Gastroesophageal sphincter (tissue), 4 donors: ENCODE data around the gene PNPLA1. TPM values are rescaled to one million over a fixed set of nuclear protein-coding genes. Genes with fewer than 3 reads are reported as not detected.

ENCODE experiments used
- ATAC-seq: fragments of 150-250 bp; one replicate; pipeline ENCODE4 v1.9.1; 2016; ENCODE audit warnings: mild to moderate bottlenecking, moderate library complexity
- H3K27ac ChIP-seq, 4 donors: fragments of 200-600 bp; sonication (generic) in 3 of 4; 1 replicate in 3 of 4; 2 replicates in 1 of 4; pipeline ENCODE4 v1.5.1; 2016 to 2019
- H3K27me3 ChIP-seq: fragments of 200-600 bp; sonication (generic); one replicate; pipeline ENCODE4 v1.5.1; 2019
- H3K36me3 ChIP-seq, 2 donors: fragments of 200-600 bp; sonication (generic); one replicate each; pipeline ENCODE4 v1.5.1; 2019; ENCODE audit warnings: control low read depth in 1 of 2
- H3K4me1 ChIP-seq, 3 donors: fragments of 200-600 bp; sonication (generic); 1 replicate in 2 of 3; 2 replicates in 1 of 3; pipeline ENCODE4 v1.5.1; 2016 to 2019; ENCODE audit warnings: control low read depth in 2 of 3
- H3K4me3 ChIP-seq, 2 donors: fragments of 200-600 bp; sonication (generic); one replicate each; pipeline ENCODE4 v1.5.1; 2019; ENCODE audit warnings: mild to moderate bottlenecking in 1 of 2, moderate library complexity in 1 of 2
- H3K9me3 ChIP-seq, 3 donors: fragments of 200-600 bp; sonication (generic); one replicate each; pipeline ENCODE4 v1.5.1; 2017 to 2019; ENCODE audit warnings: control low read depth in 2 of 3
- CTCF ChIP-seq, 4 experiments: fragments of 200-600 bp in 2 of 4; fragments of 450-650 bp in 2 of 4; sonication (generic) in 1 of 4; IDR thresholded peaks; one replicate each; pipeline ENCODE4 v1.5.1; 2017 to 2019; ENCODE audit warnings: antibody characterized with exemption in 4 of 4, mild to moderate bottlenecking in 2 of 4, moderate library complexity in 2 of 4
- EP300 ChIP-seq: sonication (generic); formaldehyde crosslinking; IDR thresholded peaks from one replicate; pipeline ENCODE4 v1.6.1; 2017; ENCODE audit warnings: antibody characterized with exemption, mild to moderate bottlenecking
- POLR2A ChIP-seq, 2 donors: fragments of 450-650 bp; IDR thresholded peaks; one replicate each; pipeline ENCODE4 v1.6.1; 2017; ENCODE audit warnings: antibody characterized with exemption in 2 of 2, mild to moderate bottlenecking in 2 of 2, moderate library complexity in 1 of 2
- POLR2AphosphoS5 ChIP-seq: sonication (generic); formaldehyde crosslinking; IDR thresholded peaks from one replicate; pipeline ENCODE4 v1.6.1; 2017; ENCODE audit warnings: antibody characterized with exemption
- WGBS, 2 donors: methylation state at CpG; one replicate each; pipeline ENCODE4 v1.1.5; 2018; ENCODE audit warnings: low coverage in 1 of 2; 5-methylcytosine and 5-hydroxymethylcytosine counted together
- total RNA-seq, 4 donors: library from RNA; depleted of rRNA; stranded (reverse); fragments of >200 nt; gene quantifications; one replicate each; pipeline ENCODE4 v1.1.0, GENCODE V29; 2016

PNPLA1 gene
- total RNA-seq, 4 donors from 2014 or later: not detected

- 74 to 90% methylated on average over 7 of the region's 8 CpGs for WGBS, 2 donors
- Histone ChIP-seq H3K4me3 (no peak overlapping the region), H3K4me1 (peaks cover 0 to 5% (median 0%) of the 10 kb centered on the region in 3 donors), H3K27ac (no peak overlapping the region), H3K36me3 (no peaks in the 10 kb centered on the region), H3K27me3 (peaks cover 4% of the 10 kb centered on the region), H3K9me3 (no peaks in the 10 kb centered on the region)
- no peak for ATAC-seq
- TF ChIP-seq CTCF (IDR thresholded peaks at IDR 0.05) (no peak), EP300 (no peak), POLR2AphosphoS5 (no peak)
Observed at GRCh38 chr6:36352477-36353157, 82.8 kb downstream of the PNPLA1 start.

- no peaks in the 10 kb centered on the region for H3K9me3 ChIP-seq
- no peak for ATAC-seq
- H3K36me3 ChIP-seq: no peaks in the 10 kb centered on the region
- 61 to 65% methylated on average over 4 of the region's 4 CpGs for WGBS, 2 donors
- no peak overlapping the region for H3K4me3 ChIP-seq
- H3K27ac ChIP-seq: no peak overlapping the region
- TF ChIP-seq POLR2A (IDR thresholded peaks at IDR 0.05) (no peak), POLR2AphosphoS5 (no peak), EP300 (no peak), CTCF (IDR thresholded peaks at IDR 0.05) (no peak)
- H3K4me1 ChIP-seq: peaks cover 0 to 9% (median 0%) of the 10 kb centered on the region in 3 donors
- peaks cover 4% of the 10 kb centered on the region for H3K27me3 ChIP-seq
Observed at GRCh38 chr6:36353411-36353915, 83.6 kb downstream of the PNPLA1 start.

GRCh38 chr6:36355819-36356218 lies 86.0 kb downstream of the PNPLA1 start:
- Histone ChIP-seq H3K9me3 (no peaks in the 10 kb centered on the region), H3K36me3 (no peaks in the 10 kb centered on the region), H3K27ac (no peak overlapping the region), H3K4me3 (no peak overlapping the region), H3K27me3 (peaks cover 4% of the 10 kb centered on the region), H3K4me1 (peaks cover 0 to 27% (median 0%) of the 10 kb centered on the region in 3 donors)
- ATAC-seq: no peak
- TF ChIP-seq CTCF (IDR thresholded peaks at IDR 0.05) (no peak), EP300 (no peak), POLR2A (IDR thresholded peaks at IDR 0.05) (no peak), POLR2AphosphoS5 (no peak)
- WGBS, 2 donors: 70 to 95% methylated on average over 3 to 4 of the region's 4 CpGs

GRCh38 chr6:36357872-36358225 lies 88.0 kb downstream of the PNPLA1 start:
- H3K36me3 ChIP-seq: no peaks in the 10 kb centered on the region
- no peak for ATAC-seq
- no peaks in the 10 kb centered on the region for H3K9me3 ChIP-seq
- peaks cover 4% of the 10 kb centered on the region for H3K27me3 ChIP-seq
- TF ChIP-seq CTCF (IDR thresholded peaks at IDR 0.05) (no peak), EP300 (no peak), POLR2AphosphoS5 (no peak), POLR2A (IDR thresholded peaks at IDR 0.05) (no peak)
- peaks cover 0 to 23% (median 0%) of the 10 kb centered on the region in 3 donors for H3K4me1 ChIP-seq
- H3K4me3 ChIP-seq: no peak overlapping the region
- WGBS, 2 donors: 75 to 87% methylated on average over 2 to 3 of the region's 3 CpGs
- H3K27ac ChIP-seq: no peak overlapping the region

Other genes starting within 250 kb of the PNPLA1 start
- gene SLC26A8, start 245.4 kb upstream of the PNPLA1 start, total RNA-seq: not detected
- 10 to 100 TPM; 58.7 to 77.5 (median 69.9) TPM for gene MAPK14, start 242.3 kb upstream of the PNPLA1 start, total RNA-seq
- gene MAPK13, start 139.5 kb upstream of the PNPLA1 start, total RNA-seq: 1 to 10 TPM; 1.4 to 8.4 (median 3.1) TPM
- 10 to 100 TPM; 19.0 to 36.7 (median 20.4) TPM for gene BRPF3, start 73.3 kb upstream of the PNPLA1 start, total RNA-seq
- gene BNIP5, start 66.8 kb downstream of the PNPLA1 start, total RNA-seq: not detected
- 1 to 10 TPM in 2 of 4 donors, not detected in 2; 1.3 to 1.5 TPM for gene ETV7, start 117.6 kb downstream of the PNPLA1 start, total RNA-seq
- 1 to 10 TPM in 1 of 4 donors, not detected in 3; 2.0 TPM for gene PXT1, start 172.8 kb downstream of the PNPLA1 start, total RNA-seq
- gene KCTD20, start 172.9 kb downstream of the PNPLA1 start, total RNA-seq: 10 to 100 TPM; 60.2 to 92.9 (median 67.6) TPM